PC-9 (cell line): Measurements from ENCODE around the gene JADE1.

Experiments used
- CTCF ChIP-seq: fragments of 200-600 bp; sonication (generic); conservative IDR thresholded peaks from 2 replicates; pipeline ENCODE4 v1.6.1; 2017; ENCODE audit warnings: mixed run types, antibody characterized with exemption, mild to moderate bottlenecking, moderate library complexity
- EZH2 ChIP-seq: fragments of 200-600 bp; sonication (generic); IDR thresholded peaks from 2 replicates; pipeline ENCODE4 v1.8.0; 2017; ENCODE audit warnings: antibody characterized with exemption, low read depth

- TF ChIP-seq CTCF (no peak), EZH2 (no peak)
Measured at GRCh38 chr4:128879971-128880370, 70.5 kb downstream of the JADE1 start.
